NCI-H82 (cell line): ENCODE data around the gene G6PD.
"Not testable (repeated sequence)": the region's sequence is repeated elsewhere in the genome, so short reads cannot be mapped to it uniquely, and the experiment has no call there.

ENCODE experiments used
- DNase-seq: peaks from one replicate; lab custom pipeline; 2025; lab: John Stamatoyannopoulos, UW

G6PD gene

DNA sequence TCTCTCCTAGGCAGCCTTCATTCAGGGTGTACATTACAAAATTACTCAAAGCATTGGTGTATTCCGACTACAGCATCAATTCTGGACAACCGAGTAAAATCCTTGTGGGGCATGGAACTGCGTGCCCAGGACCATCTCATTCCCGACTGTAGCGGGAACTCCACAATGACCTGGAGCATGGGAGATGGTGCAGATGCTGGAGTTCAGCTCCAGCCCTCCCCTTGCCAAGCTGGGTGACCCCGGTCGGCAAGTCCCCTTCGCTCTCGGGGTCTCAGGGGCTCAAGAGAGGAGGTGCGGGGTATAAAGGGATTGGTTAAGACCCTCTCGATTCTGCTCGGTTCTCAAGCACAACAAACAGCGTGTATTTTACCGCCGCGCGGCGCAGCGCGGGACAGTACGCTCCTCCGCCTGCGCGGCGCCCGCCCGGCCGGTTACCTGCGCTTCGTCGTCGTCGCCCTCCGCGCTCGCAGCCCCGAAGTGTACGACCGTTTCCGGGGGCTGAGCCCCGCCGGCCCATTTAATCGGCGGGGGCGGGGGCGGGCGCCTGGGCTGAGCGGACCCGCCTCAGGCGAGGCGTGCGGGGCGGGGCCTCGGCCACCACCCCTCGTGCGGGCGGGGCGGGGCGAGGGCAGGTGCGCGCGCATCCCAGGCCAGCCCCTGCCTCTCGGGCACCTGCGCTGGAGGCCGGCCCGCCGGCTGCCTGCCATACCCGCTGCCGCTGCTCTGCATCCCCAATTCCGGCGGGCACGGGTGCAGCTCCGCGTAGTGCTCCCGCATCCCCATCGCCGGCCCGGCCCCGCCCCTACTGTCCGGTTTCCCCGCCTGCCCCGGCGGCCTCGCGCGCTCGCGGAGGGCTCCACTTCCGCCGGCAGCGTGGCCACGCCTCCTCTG lies at the start of gene G6PD:
TSS of gene G6PD (minus strand) at position 493 of the 891 bp plus-strand sequence. CDS start 691 bp downstream, outside the sequence.
- DNase-seq: peak; percentile 87

DNA sequence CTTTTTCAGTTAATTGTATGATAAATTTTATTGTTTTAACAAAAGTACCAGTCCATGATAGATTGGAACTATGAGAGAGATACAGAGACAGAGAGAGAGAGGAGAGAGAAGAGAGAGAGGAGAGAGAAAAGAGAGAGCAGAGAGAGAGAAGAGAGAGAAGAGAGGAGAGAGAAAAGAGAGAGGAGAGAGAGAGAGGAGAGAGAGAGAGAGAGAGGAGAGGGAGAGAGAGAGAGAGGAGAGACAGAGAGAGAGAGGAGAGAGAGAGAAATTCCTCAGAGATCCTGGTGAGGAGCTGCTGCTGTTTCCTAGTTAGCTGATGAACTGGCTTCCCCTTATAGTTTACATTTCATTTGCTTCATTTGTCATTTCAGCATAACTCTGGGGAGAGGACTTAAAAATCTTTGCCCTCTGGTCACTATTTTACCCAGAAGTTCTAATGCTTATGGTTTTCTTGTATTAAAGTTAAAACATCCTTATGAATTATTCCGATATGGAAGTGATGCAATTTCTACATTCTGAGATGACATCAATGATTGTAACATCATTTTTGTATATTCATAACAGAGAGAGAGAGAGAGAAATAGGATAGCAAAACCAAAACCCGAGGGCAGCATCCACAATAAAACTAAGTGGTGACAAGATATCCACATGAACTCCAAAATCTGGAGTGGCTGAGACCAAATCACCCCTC lies 49.1 kb upstream of the G6PD start:
- DNase-seq: no peak

DNA sequence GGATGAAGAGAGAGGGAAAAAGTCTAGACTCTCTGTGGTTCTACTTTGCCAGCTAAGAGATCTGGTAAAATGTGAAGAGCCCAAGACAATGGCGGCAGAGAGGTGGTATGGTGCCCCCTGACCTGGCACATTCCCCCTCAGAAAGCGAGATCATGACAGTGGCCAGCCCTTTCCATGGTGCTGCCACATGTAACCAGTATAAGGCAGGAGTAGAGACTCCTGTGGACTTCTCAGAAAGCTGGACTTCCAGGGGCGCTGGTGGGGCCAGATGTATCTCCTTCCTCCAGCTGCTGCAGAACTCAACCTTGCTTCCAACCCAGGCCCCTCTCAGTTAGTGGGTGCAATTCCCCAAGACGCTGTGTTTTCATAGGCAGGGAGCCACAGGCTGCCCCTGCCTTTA lies 47.8 kb upstream of the G6PD start:
- no peak for DNase-seq

DNA sequence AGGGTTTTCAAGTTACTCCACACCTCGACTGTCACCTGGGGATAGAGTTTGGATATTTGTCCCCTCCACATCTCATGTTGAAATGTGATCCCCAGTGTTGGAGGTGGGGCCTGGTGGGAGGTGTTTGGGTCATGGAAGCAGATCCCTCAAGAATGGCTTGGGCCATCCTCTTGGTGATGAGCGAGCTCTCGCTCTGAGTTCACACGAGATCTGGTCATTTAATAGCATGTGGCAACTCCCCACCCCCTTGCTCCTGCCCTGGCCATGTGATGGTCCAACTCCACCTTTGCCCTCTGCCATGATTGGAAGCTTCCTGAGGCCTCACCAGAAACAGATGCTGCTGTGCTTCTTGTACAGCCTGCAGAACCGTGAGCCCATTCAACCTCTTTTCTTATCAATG lies 46.6 kb upstream of the G6PD start:
- DNase-seq: no peak

DNA sequence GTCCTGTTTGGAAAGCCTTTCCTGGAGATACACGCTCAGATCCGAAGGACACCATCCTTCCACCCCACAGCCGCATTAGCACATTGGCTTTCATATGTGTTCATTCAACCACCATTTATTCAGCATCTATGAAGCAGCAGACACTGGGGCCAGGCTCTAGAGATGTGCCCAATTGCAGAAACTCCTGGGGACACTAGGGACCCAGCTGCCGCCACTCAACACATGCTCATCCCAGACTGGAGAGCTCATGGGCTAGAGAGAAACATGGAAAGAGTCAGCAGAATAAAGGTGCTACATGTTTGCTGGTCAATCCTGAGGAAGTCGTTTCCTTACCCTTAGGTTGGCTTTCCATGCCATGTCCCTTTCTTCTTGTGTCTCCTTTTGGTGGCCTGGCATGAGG lies 45.9 kb upstream of the G6PD start:
- DNase-seq: no peak

DNA sequence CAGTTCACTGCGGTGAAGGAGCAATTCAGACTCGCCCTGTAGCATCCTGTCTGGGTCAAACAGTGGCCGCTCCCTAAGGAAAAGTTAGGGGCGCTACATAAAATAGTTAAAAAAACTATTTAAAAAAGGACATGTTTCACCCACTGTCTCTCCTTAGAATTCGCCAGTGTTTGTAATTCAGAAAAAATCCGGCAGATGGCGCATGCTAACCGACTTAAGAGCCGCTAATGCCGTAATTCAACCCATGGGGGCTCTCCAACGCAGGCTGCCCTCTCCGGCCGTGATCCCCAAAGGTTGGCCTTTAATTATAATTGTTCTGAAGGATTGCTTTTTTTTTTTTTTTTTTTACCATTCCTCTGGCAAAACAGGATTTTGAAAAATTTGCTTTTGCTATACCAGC lies 43.8 kb upstream of the G6PD start:
- DNase-seq: not testable (repeated sequence)

DNA sequence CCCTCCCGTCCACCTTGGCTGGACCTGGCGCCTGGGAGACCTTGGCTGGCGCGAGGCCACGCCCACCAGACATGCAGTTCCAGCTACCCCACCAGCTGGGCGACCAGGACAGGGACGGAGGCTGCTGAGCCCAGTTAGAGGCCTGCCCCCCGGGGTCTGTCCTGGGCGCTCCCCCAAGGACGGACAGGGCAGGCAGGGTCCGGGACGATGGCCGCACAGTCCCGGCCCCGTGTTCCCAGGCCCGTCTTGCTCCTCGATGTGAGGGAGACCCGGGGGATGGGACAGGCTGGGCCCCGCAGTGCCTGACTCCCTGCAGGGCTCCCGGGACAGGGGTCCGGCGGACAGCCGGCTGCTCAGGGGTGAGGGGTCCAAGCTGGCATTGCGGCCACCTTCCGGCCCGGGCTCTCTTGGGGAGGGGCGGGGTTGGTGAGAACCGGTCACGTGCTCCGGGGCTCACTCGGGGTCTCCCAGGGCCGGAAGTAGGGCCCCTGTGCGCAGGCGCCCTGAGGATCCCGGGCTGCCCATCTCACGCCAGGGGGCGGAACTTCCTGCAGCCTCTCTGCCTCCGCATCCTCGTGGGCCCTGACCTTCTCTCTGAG lies 38.0 kb upstream of the G6PD start, which contains the start of gene CTAG1A:
TSS of gene CTAG1A (plus strand) at position 549 of the 599 bp plus-strand sequence. CDS start 74 bp downstream, outside the sequence.
- DNase-seq: not testable (repeated sequence)

DNA sequence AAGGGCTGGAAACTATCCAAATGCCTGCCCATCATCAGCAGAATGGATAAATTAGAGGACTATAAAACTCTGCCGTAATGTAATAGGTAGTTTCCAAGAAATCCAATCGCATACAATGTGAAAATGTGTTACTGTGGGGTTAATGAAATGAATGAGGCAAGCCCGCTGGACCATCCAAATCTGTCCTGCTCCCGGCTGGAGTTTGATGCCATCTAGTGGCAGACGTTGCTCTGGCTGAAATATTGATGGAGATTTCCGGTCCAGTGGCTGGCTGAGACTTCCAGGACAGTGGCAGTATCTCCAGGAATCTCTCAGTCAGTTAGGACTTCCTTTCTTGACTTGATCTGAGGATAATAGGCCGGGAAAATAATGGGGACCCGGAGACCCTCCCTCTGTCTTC lies 36.3 kb upstream of the G6PD start:
- not testable (repeated sequence) for DNase-seq

DNA sequence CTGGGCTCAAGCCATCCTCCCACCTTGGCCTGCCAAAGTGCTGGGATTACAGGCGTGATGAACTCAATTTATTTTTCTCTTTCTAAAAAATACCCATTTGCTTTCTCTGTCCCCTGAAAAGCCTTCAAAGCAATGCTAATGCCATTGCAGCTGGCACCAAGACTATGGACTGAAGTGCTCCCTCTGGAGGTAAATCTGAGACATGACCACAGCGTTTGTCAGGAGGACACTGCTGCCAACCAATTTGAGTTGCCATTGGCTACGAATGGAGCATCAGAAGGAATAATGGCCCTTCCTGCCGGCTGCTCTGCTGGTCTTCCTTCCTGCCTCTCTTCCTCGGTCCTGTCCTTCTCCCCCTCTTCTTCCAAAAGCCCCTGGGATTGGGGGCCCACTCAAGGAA lies 28.4 kb upstream of the G6PD start:
- not testable (repeated sequence) for DNase-seq

DNA sequence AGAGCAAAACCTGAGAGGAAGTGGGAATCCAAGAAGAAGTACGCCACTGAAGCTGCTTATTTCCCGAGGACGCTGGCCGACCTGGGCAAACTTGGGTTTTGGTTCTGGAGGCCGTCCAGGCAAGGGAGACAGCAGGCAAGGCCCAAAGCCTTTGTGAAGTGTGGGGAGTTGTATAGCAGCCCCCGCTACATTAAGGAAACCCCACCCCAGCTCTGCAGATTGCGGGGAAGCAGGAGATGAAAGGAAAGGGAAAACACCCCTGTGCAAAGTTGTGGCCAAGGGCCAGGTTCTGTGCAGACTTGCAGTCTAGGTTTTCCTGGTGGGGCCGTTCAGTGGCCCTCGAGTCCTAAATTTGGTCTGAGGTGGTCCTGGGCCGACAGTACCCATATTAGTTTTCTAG lies 26.4 kb upstream of the G6PD start:
- not testable (repeated sequence) for DNase-seq

DNA sequence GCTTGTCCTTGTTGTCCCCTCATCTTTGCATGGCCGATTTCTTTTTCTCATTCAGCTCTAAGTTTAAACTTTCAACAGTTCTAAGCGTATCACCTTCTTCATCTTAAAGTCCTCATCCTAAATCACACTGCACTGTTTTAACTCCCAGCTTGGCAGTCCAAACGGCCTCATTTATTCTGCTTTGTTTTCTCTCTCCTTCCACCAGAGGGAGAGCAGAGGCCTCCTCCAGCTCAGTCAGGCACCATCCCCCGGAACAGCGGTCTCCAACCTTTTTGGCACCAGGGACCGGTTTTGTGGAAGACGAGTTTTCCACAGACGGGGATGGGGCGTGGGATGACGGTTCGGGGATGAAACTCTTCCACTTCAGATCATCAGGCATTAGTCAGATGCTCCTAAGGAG lies 23.7 kb upstream of the G6PD start:
- DNase-seq: not testable (repeated sequence)

DNA sequence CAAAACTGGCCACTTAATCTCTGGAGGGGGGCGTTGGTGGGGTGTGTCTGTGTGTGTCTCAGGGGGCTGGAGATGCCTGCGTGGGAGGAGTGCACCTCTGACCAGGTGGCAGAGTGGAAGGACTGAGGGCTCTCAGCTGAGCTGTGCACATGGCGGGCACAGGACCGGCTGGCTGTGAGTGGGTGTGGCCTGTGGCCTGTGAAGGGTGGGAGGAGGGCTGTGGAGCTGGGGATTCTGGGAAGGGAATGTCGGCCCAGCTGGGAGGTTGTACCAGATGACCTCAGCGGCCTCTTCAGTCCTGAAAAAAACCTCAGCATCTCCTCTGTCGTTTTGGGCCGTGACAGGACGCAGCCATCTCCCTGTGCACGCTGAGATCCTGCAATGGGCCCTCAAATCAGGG lies 15.6 kb upstream of the G6PD start:
- DNase-seq: not testable (repeated sequence)

DNA sequence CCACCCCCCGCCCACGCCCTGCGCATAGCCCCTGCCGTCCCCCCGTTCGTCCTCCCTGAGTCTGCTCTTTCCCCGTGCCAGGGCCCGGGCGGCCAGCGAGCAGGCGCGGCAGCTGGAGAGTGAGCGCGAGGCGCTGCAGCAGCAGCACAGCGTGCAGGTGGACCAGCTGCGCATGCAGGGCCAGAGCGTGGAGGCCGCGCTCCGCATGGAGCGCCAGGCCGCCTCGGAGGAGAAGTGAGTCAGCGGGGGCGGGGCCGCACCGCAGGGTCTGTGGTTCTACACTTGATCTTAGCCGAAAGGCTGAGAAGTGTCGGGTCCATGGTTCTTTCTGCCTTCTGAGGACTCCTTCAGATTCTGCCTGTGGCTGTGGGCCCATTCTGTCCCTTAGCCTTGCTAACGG lies 13.7 kb upstream of the G6PD start:
- DNase-seq: not testable (repeated sequence)

DNA sequence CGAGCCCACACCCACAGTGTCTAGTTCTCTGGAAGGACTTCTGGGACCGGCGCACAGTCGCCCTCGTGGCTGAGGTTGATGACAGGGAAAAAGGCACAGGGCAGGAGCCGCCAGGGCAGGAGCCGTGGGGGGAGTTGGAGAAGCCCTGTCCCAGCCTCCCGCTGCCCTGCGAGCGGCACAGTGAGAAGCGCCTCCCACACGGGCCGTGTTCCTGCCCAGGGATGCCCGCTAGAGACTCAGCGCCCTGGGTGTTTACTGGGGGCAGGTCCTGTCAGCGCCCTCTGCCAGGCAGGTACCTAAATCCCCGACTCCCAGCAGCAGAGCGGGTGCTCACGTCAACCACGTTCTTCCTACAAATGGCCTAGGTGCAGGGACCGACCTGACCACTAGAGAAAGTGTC lies 12.2 kb upstream of the G6PD start:
- not testable (repeated sequence) for DNase-seq

DNA sequence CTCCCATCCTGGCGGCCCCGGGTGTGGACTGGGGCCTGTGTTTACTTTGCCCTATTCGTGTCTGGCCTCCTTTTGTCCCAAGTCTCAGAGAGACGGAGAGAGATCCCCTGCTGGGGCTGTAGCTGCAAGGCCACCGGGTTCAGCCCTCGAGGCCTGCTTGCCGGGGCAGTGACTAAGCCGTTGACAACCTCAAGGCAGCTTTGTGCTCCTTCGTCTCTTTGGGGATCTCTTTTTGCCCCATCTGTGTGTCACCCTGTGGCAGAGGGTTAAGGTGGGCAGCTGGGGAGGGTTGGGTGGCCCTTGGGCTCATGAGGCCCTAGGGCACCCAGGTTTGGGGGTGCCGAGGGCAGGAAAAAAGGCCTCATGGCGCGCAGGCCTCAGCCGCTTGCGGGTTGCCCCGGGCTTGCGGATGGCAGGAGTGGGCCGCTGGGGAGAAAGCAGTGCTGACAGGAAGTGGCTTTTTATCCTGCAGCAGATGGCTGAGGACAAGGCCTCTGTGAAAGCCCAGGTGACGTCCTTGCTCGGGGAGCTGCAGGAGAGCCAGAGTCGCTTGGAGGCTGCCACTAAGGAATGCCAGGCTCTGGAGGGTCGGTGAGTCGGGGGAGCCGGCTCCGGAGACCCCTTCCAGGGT lies 11.5 kb upstream of the G6PD start:
- not testable (repeated sequence) for DNase-seq

DNA sequence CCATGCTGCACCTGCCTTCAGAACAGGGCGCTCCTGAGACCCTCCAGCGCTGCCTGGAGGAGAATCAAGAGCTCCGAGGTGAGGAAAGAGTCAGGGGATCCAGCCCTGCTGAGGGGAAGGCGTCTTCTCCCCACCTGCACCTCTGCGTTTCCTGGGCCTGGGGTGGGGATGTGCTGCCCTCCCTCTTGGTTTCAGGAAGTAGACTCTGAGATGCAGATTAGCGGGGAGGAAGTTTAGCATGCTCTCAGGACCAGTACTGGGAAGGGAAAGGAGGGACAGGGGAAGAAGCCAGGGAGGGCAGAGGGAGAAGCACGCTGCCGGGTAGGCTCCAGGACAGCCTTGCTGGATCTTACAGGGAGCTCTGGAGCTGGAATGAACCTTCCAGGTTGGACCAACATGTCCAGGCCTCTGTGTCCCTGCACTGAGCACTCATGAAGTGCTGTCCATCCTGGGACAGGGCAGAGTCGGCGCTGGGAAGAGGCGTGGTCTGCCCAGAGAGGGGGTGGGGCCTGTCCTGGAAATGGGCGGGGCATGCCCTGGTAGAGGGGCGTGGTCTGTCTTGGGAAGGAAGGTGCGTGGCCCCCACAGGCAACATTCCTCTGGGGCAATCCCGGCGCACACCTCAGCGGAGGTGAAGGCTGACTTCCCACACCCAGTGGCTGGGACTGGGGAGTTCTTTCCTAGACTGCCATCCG lies 5.6 kb upstream of the G6PD start:
- not testable (repeated sequence) for DNase-seq

DNA sequence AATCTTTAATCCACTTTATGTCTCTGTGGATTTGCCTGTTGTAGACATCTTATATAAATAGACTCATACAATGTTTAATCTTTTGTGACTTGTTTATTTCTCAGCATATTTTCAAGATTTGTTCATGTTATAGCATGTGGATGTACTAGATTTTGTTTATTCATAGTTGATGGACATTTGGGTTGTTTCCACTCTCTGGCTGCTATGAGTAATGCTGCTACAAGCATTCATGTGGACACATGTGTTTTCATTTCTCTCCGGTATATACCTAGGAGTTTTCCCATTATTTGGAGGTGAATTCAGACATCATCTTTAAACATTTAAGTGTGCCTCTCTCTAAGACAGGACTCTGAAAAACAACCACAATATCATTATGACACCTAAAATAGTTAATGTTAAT lies 3.1 kb upstream of the G6PD start:
- DNase-seq: no peak

DNA sequence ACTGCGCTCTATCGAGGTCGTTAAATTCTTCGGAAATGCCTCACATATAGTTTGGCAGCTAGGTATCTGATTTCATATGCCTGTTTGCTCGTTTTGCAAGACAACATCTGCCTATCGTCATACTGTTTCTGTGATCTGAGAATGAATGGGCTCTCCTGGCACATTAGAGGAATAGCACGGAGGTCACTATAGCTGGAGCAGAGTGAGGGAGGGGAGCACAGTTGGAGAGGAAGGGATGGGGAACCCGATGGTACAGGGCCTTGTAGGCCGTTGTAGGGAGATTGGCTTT lies 1.3 kb upstream of the G6PD start:
- no peak for DNase-seq

DNA sequence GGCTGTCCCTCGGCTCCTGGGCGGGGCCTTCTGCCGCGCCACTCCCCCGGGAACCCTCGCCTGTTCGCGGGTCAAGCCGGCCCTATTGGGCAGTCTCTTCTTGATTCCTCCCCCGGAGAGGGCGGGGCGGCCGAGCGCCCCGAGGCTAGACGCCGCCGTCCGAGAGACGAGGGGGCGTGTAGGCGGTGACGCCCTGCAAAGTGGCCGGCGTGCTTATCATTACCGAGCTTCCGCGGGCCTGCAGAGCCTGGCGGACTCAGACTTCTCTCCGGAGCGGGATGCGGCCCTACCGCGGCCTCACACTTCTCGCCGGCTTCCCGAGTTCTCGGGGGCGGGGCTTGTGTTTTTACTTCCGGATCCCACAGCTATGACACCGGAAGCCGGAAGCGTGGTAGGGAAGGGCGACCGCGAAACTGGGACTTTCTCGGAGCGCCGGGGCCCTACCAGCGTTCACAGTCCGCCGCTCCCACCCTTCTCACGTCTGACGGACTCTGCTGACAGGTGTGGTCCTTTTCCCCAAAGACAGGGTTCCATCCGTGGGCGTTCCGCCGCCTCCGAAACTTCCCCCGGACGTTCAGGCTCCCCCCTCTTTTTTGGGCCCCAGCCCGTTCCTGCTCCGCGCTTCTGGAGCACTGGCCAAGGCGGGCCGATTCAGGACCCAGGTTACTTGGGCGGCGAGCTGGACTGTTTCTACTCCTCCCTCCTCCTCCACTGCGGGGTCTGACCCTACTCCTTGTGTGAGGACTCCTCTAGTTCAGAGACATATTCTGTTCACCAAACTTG lies 790 bp upstream of the G6PD start, which contains the start of gene IKBKG:
TSS of gene IKBKG (plus strand) at position 376 of the 783 bp plus-strand sequence. CDS start 4,383 bp downstream, outside the sequence.
- peak; percentile 93 for DNase-seq

DNA sequence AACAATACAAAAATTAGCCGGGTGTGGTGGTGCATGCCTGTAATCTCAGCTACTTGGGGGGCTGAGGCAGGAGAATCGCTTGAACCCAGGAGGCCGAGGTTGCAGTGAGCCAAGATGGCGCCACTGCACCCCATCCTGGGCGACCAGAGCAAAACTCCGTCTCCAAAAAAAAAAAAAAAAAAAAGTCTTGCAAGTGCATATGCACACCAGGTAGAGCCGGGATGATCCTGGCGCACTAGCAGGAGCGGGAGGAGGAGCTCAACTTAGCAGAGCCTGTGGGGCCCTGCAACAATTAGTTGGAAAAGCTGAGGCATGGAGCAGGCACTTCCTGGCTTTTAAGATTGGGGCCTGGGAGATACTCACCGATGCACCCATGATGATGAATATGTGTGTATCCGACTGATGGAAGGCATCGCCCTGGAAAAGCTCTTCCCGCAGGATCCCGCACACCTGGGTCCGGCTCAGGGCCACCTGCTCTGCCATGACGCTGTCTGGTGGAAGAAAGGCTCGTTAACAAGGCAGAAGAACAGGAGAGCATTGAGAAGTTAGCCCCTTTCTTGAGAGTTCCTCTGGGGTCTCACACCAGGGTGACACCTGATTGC lies 872 bp downstream of the G6PD start:
- peak; percentile 34 for DNase-seq
